Fibroblast of lung (primary cell): ENCODE results near the gene RNF31.

Experiments used
- CTCF ChIP-seq, 2 donors: IDR thresholded peaks in 1 of 2; conservative IDR thresholded peaks in 1 of 2; 1 replicate in 1 of 2; 2 replicates in 1 of 2; pipeline ENCODE4 v1.5.1; 2011 to 2012; ENCODE audit warnings: low read length in 2 of 2, control low read depth in 1 of 2, inconsistent platforms in 1 of 2, low read depth in 1 of 2, mild to moderate bottlenecking in 1 of 2
- EZH2 ChIP-seq: IDR thresholded peaks from 2 replicates; pipeline ENCODE4 v1.5.1; 2012; ENCODE audit warnings: low read length, control low read depth, mild to moderate bottlenecking; ENCODE audit errors: missing control alignments

- no peak for TF ChIP-seq CTCF (conservative IDR thresholded peaks at IDR 0.05 in 1 of 2, IDR thresholded peaks at IDR 0.05 in 1 of 2; ENCODE audit: low read depth in 1 of 2, low read length in 2 of 2)
- TF ChIP-seq EZH2: no peak
Measured at GRCh38 chr14:24164518-24164991, 17.3 kb downstream of the RNF31 start.
